Hepatocyte (in vitro differentiated cells): ENCODE data around the gene PDE4D. TPM values are rescaled to one million over a fixed set of nuclear protein-coding genes. Genes with fewer than 3 reads are reported as not detected.

Experiments used
- DNase-seq: peaks from one replicate; pipeline ENCODE4 v3.0.0-alpha.2; 2016; ENCODE audit warnings: low spot score
- H2AFZ ChIP-seq: fragments of 200-600 bp; sonication (generic); 2 replicates; pipeline ENCODE4 v1.6.0; 2016; ENCODE audit warnings: antibody characterized with exemption, mild to moderate bottlenecking
- H3K27ac ChIP-seq: fragments of 200-600 bp; sonication (generic); 2 replicates; pipeline ENCODE4 v1.5.1; 2016; ENCODE audit warnings: mild to moderate bottlenecking
- H3K27me3 ChIP-seq: fragments of 200-600 bp; sonication (generic); 2 replicates; pipeline ENCODE4 v1.6.1; 2016
- H3K36me3 ChIP-seq: fragments of 200-600 bp; sonication (generic); replicated peaks from 2 replicates; pipeline ENCODE4 v1.5.1; 2016; ENCODE audit warnings: low read depth; ENCODE audit not compliant: insufficient read depth
- H3K4me1 ChIP-seq: fragments of 200-600 bp; sonication (generic); 2 replicates; pipeline ENCODE4 v1.5.1; 2016; ENCODE audit warnings: mild to moderate bottlenecking, moderate library complexity; ENCODE audit not compliant: insufficient read depth
- H3K4me2 ChIP-seq: fragments of 200-600 bp; sonication (generic); 2 replicates; pipeline ENCODE4 v1.6.0; 2016
- H3K4me3 ChIP-seq: fragments of 200-600 bp; sonication (generic); 2 replicates; pipeline ENCODE4 v1.5.1; 2016; ENCODE audit warnings: mild to moderate bottlenecking
- H3K79me2 ChIP-seq: fragments of 200-600 bp; sonication (generic); 2 replicates; pipeline ENCODE4 v1.6.0; 2017; ENCODE audit warnings: mild to moderate bottlenecking
- H3K9me2 ChIP-seq: fragments of 200-600 bp; sonication (generic); replicated peaks from 2 replicates; pipeline ENCODE4 v1.6.0; 2017; ENCODE audit warnings: mild to moderate bottlenecking; ENCODE audit not compliant: insufficient read depth
- H3K9me3 ChIP-seq: fragments of 200-600 bp; sonication (generic); 2 replicates; pipeline ENCODE4 v1.5.1; 2016; ENCODE audit warnings: low read depth, mild to moderate bottlenecking
- H4K20me1 ChIP-seq: fragments of 200-600 bp; sonication (generic); 2 replicates; pipeline ENCODE4 v1.6.0; 2016; ENCODE audit warnings: mild to moderate bottlenecking; ENCODE audit not compliant: insufficient read depth, poor library complexity, severe bottlenecking
- CTCF ChIP-seq: fragments of 200-600 bp; sonication (generic); IDR thresholded peaks from 2 replicates; pipeline ENCODE4 v1.5.1; 2016; ENCODE audit warnings: antibody characterized with exemption, mild to moderate bottlenecking; ENCODE audit not compliant: poor library complexity
- EZH2 ChIP-seq: fragments of 200-600 bp; sonication (generic); IDR thresholded peaks from 2 replicates; pipeline ENCODE4 v1.6.1; 2016; ENCODE audit warnings: antibody characterized with exemption, mild to moderate bottlenecking, borderline replicate concordance
- EZH2phosphoT487 ChIP-seq: fragments of 200-600 bp; sonication (generic); IDR thresholded peaks from one replicate; pipeline ENCODE4 v1.6.1; 2018; ENCODE audit warnings: antibody characterized with exemption, mild to moderate bottlenecking, low read depth, moderate library complexity; ENCODE audit not compliant: unreplicated experiment, severe bottlenecking
- WGBS: methylation state at CpG from one replicate; pipeline ENCODE4 v1.1.6; 2016; ENCODE audit warnings: low lambda C conversion rate; ENCODE audit errors: missing lambda C conversion rate; 5-methylcytosine and 5-hydroxymethylcytosine counted together
- polyA plus RNA-seq: library from polyadenylated mRNA; unstranded; fragments of >200 nt; fragmentation: Nextera tagmentation; extraction: Ambion mirVana; gene quantifications from 2 replicates; pipeline ENCODE4 v1.2.1, GENCODE V29; 2016
- total RNA-seq: library from RNA; depleted of rRNA; stranded (reverse); fragments of >200 nt; gene quantifications from 2 replicates; pipeline ENCODE4 v1.2.3, GENCODE V29; 2014

Gene PDE4D
- total and polyA plus RNA-seq, 2 experiments from 2014 or later = 14.5 to 45.2 TPM

DNA sequence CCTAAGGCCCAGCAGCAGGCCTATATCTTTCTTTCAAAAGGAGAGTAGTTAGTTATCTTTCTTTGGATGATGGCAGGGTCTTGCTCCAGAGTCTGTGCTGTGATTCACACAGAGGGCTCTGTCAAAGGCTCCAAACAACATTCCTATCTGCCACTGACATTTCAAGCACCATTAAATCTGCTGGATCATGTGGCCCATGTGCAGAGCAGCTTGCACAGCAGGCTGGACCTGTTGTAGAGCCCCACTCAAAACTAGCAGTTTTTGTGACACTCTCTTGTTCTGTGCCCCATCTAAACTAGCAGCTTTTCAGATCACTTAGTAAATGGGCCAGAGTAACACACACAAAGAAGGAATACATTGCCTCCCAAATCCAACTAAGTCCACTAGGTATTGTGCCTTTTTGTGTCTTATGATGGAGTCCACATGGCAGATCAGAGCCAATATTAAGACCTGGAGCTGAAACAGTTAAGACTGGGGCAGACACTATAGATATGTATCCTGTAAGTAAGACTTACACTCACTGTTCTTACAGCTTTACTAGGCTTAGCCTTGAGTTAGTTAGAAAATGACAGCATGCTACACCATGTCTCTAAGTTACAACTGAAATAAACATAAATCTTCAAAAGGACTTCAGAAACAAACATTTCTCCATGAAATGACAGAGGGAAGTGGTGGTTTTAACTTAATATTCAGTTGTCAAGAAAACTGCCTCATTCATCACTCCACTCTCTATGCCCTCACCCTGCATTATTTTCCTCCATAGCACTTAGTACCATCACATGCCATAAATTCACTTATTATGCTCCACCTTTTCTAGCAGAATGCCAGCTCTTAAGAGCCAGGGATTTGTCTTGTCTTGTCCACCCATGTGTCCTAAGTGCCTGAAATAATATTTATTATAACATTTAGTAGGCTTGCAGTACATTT, 909.7 kb downstream of the PDE4D start:
- Histone ChIP-seq H3K9me2 (no peaks in the 10 kb centered on the region), H3K4me2 (no peak overlapping the region), H3K36me3 (no peaks in the 10 kb centered on the region), H3K9me3 (no peaks in the 10 kb centered on the region), H3K27ac (no peak overlapping the region), H4K20me1 (no peaks in the 10 kb centered on the region), H2AFZ (no peak overlapping the region), H3K4me1 (no peaks in the 10 kb centered on the region), H3K79me2 (no peaks in the 10 kb centered on the region), H3K27me3 (no peaks in the 10 kb centered on the region), H3K4me3 (no peak overlapping the region)
- peak; percentile 7 for DNase-seq
- TF ChIP-seq EZH2 (no peak), CTCF (no peak), EZH2phosphoT487 (no peak)

- no peaks in the 10 kb centered on the region for H3K27me3 ChIP-seq
- no peaks in the 10 kb centered on the region for H3K4me1 ChIP-seq
- H2AFZ ChIP-seq = no peak overlapping the region
- no peaks in the 10 kb centered on the region for H3K9me2 ChIP-seq
- no peak for DNase-seq
- no peaks in the 10 kb centered on the region for H3K36me3 ChIP-seq
- no peak overlapping the region for H3K4me2 ChIP-seq
- no peak overlapping the region for H3K27ac ChIP-seq
- WGBS = 93% methylated on average over 2 of the region's 2 CpGs
- TF ChIP-seq EZH2phosphoT487 (no peak), CTCF (no peak), EZH2 (no peak)
- H4K20me1 ChIP-seq = no peaks in the 10 kb centered on the region
- H3K79me2 ChIP-seq = no peaks in the 10 kb centered on the region
- no peak overlapping the region for H3K4me3 ChIP-seq
- H3K9me3 ChIP-seq = no peaks in the 10 kb centered on the region
Measured at GRCh38 chr5:58980890-58981289, 912.6 kb downstream of the PDE4D start.

- Histone ChIP-seq H2AFZ (no peak overlapping the region), H3K4me1 (no peaks in the 10 kb centered on the region), H3K9me2 (no peaks in the 10 kb centered on the region), H3K79me2 (no peaks in the 10 kb centered on the region), H3K27me3 (no peaks in the 10 kb centered on the region), H3K9me3 (no peaks in the 10 kb centered on the region), H4K20me1 (no peaks in the 10 kb centered on the region), H3K27ac (no peak overlapping the region), H3K4me2 (no peak overlapping the region), H3K36me3 (peaks cover 3% of the 10 kb centered on the region), H3K4me3 (no peak overlapping the region)
- no peak for DNase-seq
- TF ChIP-seq EZH2phosphoT487 = no peak
- no peak for TF ChIP-seq CTCF
- no peak for TF ChIP-seq EZH2
Measured at GRCh38 chr5:58979090-58979489, 914.4 kb downstream of the PDE4D start.
